GM06990 (cell line): ENCODE data around the gene C14orf180.

Experiments
- DNase-seq: peaks from one replicate; pipeline ENCODE4 v3.0.0-alpha.2; 2011; ENCODE audit not compliant: insufficient read length; ENCODE audit errors: extremely low read depth
- H3K27me3 ChIP-seq: replicated peaks from 2 replicates; pipeline ENCODE4 v1.6.0; 2011; ENCODE audit warnings: low read length; ENCODE audit not compliant: control insufficient read depth, insufficient read depth
- H3K36me3 ChIP-seq: 2 replicates; pipeline ENCODE4 v1.5.1; 2011; ENCODE audit warnings: low read length; ENCODE audit not compliant: control insufficient read depth, insufficient read depth
- H3K4me3 ChIP-seq: replicated peaks from 2 replicates; pipeline ENCODE4 v1.5.1; 2011; ENCODE audit warnings: low read depth, mild to moderate bottlenecking, control low read depth, low read length
- CTCF ChIP-seq: IDR thresholded peaks from 2 replicates; pipeline ENCODE4 v1.5.1; 2011; ENCODE audit warnings: low read length, control low read depth, mild to moderate bottlenecking, inconsistent platforms; ENCODE audit not compliant: insufficient read depth, poor library complexity, severe bottlenecking

C14orf180 gene

GRCh38 chr14:104579507-104579906 is at the start of gene C14orf180:
TSS of gene C14orf180 (plus strand) at chr14:104579764. CDS start at chr14:104586431, 6,667 bp downstream.
- no peak for DNase-seq
- Histone ChIP-seq H3K27me3 (no peaks in the 10 kb centered on the region; the same call in 1 of the 2 replicates), H3K4me3 (no peak within 1 kb of the TSS), H3K36me3 (no peaks in the 10 kb centered on the region)
- no peak for TF ChIP-seq CTCF

- no peak for TF ChIP-seq CTCF
- Histone ChIP-seq H3K27me3 (no peaks in the 10 kb centered on the region), H3K4me3 (no peak overlapping the region), H3K36me3 (no peaks in the 10 kb centered on the region)
- DNase-seq, result no peak
These were observed 48.9 kb upstream of the C14orf180 start for GRCh38 chr14:104530646-104531045.

- DNase-seq, result no peak
- H3K27me3 ChIP-seq, result no peaks in the 10 kb centered on the region
- H3K36me3 ChIP-seq, result no peaks in the 10 kb centered on the region
- no peak for TF ChIP-seq CTCF
- no peak overlapping the region for H3K4me3 ChIP-seq
These were observed 48.0 kb upstream of the C14orf180 start for GRCh38 chr14:104531421-104532190.

GRCh38 chr14:104532191-104532555 is 47.4 kb upstream of the C14orf180 start:
- Histone ChIP-seq H3K27me3 (no peaks in the 10 kb centered on the region), H3K36me3 (no peaks in the 10 kb centered on the region), H3K4me3 (no peak overlapping the region)
- DNase-seq, result no peak
- no peak for TF ChIP-seq CTCF

- H3K27me3 ChIP-seq, result no peaks in the 10 kb centered on the region
- TF ChIP-seq CTCF, result no peak
- H3K36me3 ChIP-seq, result no peaks in the 10 kb centered on the region
- DNase-seq, result no peak
- H3K4me3 ChIP-seq, result no peak overlapping the region
These were observed 45.5 kb upstream of the C14orf180 start for GRCh38 chr14:104534036-104534435.

GRCh38 chr14:104536942-104537612 is 42.5 kb upstream of the C14orf180 start:
- no peaks in the 10 kb centered on the region for H3K27me3 ChIP-seq
- no peak overlapping the region for H3K4me3 ChIP-seq
- no peak for TF ChIP-seq CTCF
- no peak for DNase-seq
- no peaks in the 10 kb centered on the region for H3K36me3 ChIP-seq
